Dermis microvascular lymphatic vessel endothelial cell (primary cell): Measurements from ENCODE around the gene UNC119B. TPM values are rescaled to one million over a fixed set of nuclear protein-coding genes. Genes with fewer than 3 reads are reported as not detected.

Source experiments
- DNase-seq, 2 donors: peaks; one replicate each; pipeline versions ENCODE4 v3.0.0 to v3.0.0-alpha.2; 2010; ENCODE audit warnings: low read depth in 2 of 2
- total RNA-seq: library from RNA; depleted of rRNA; stranded (reverse); fragments of >200 nt; gene quantifications from 2 replicates; pipeline ENCODE4 v1.2.1, GENCODE V29; 2014

The UNC119B gene
- total RNA-seq, 1 donor from 2014 or later = 16.3 TPM

DNA sequence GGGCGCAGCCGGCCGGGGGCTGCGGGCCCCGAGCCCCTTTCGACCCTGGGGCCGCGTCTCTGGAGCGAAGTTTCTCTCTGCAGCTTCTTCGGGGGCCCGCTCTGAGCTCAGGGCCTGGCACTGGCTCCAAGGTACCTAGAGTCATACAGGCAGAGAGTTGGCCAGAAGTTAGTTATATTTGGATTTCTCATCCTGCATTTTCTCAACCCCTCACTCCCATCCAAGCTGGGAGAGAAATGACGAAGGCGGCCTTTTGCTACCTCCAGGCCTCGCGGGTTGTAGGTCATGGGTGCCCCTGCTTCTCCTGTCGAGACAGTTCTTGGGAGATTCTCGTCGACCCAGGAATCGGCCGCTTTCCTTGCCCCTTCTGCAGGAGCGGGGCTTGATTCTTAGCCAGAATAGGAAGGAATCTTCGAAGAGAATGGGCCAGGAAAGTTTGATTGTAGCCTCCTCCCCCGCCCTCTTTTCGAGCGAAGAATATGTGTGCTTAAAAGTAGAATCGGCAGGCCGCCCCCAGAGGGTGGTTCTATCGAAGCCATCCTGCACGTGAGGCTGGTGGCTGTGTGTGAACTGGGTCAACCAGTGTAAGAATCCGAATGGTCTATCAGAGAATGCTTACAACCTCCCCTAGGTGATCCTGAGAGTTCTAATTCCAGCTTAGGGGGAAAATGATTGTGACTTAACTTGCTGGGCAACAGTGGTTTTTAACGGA, 22.5 kb upstream of the UNC119B start:
- DNase-seq = peak in 1 of 2 donors; percentile 57

DNA sequence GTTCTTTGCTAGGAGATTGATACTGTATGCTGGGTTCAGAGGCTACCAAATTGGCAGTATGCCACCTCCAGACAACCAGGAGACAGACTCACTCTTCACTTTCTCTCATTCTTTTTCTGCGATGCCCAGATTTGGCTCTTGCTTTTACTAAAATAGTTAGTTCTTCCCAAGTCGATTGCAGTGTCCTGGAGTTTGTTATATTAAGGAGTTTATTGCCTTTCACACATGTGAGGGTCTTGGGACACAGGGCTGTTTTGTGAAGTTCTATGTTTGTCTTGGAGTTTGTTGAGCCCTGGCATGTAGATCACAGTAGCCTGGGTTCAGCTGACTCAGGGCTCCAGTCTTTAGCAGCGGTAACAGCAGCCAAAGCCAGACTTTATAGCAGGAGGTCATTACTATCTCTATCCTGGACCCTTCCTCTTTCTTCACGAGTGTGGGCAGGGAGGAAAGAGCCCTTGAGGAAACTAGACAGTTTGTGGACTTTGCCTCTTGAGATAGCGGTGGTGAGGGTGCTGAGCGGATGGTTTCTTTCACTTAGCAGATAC, 21.7 kb upstream of the UNC119B start:
- DNase-seq = peak in 1 of 2 donors; percentile 51

DNA sequence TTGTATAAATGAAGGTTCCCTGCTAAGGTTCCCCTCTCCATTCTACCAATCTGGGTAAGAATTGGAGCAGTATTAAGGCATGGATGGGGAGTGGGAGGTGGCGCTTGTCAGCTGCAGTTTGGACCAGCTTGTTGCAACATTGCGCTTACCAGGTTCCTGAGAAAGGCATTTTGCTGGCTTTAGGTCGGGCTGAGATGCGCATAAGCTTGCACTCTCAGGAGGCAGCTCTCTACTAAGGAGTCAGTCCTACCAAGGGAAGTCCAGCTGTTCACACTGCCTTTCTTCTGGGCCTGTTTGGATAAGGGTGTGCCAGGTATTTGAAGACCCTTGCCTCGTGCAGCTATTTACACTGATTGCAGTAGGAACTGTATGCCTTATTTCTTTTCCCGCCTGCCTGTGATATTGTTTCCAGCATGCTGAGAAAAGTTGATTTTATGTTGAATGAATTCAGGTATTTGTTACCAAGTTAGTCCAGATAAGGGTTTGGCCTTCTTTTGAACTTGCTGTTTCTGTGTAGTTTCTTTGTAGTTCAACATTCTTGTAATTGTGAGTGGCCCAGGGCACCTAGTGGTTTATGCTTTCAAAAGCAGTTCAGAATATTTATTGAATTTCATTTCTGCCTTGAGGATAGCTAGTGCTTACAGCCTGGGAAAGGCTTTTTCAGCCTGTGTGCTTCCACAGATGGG, 20.7 kb upstream of the UNC119B start:
- DNase-seq = no peak

DNA sequence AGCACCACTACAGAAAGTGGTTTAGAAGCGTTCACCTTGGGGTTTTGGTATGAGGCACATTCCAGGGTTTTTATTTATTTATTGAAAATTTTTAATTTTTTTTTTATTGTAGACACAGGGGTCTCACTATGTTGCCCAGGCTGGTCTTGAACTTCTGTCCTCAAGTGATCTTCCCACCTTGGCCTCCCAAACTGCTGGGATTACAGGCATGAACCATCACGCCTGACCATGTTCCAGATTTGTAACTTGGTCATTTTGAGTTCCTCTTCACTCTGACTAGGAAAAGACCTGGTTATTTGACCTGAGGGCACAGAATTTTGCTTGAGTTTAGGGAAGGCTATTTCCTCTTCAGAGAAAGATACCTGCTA, 20.2 kb upstream of the UNC119B start:
- no peak for DNase-seq

DNA sequence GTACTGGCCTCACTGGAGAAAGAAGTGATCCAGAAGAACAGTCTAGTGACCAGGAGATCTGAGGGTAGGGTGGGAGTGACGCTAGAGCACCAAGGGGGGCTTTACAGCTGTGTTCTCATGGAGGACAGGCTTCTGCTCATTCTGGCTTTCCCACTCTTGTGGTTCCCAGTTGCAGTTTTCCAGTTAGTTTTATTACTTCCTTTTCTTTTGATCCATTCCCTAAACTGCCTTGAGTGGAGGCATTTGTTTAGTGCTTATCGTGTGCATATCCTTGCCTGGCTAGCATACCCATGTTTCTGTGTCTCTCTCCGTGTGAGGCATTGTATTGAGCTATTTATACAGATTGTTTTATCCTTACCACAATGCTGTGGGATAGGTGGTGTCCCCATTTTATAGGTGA, 19.3 kb upstream of the UNC119B start:
- DNase-seq = no peak

DNA sequence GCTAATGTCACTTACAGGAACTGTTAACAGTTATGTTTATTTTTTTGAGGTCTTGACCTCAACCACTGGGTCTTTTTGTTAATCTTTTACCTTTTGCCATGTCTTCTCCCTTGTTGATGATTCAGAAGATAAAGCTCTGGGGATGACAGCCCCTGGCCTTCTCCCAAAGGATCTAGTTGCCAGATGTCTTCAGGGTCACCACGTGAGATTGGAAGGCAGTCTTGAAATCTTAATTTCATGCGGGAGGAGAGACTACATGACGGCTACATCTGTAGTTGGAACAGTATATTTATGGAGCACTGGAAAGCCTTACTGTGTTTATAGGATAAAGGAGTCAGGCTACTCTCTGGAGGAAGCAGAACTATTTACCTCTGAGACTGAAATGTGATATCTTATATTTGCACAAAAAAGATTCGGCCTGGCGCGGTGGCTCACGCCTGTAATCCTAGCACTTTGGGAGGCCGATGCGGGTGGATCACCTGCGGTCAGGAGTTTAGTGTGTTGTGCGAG, 17.7 kb upstream of the UNC119B start:
- no peak for DNase-seq

DNA sequence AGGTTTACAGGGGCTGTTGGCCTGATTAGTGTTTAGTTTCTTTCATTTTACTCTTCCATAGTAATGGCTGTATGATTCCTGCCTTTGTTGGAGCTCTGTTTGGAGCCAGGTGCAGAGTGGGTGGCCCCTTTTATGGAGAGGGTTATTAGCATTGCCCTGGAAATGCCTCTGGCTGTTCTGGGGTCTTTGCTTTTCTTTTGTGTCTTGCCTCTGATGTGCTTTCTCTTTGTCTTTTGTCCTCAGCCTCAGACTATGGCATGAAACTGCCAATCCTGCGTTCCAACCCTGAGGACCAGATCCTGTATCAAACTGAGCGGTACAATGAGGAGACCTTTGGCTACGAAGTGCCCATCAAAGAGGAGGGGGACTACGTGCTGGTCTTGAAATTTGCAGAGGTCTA, 16.4 kb upstream of the UNC119B start:
- DNase-seq = no peak

DNA sequence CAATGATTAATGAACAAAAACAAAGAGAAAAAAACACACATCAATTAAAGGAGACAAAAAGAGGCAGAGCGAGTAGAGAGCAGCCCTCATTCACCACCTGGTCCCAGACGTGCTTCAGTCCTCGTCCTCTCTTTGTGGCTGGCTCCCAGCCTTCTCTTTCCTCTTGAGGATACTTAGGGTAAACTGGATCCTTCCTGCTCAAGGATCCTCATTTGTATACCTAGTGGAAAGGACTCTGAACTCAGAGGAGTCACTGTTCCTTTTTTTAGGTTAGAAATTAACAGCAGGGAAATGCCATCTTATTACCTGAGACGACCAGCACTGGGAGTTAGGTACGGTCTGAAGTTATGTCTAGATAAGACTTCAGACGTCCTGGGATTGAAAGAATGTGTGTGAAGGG, 13.6 kb upstream of the UNC119B start:
- no peak for DNase-seq

DNA sequence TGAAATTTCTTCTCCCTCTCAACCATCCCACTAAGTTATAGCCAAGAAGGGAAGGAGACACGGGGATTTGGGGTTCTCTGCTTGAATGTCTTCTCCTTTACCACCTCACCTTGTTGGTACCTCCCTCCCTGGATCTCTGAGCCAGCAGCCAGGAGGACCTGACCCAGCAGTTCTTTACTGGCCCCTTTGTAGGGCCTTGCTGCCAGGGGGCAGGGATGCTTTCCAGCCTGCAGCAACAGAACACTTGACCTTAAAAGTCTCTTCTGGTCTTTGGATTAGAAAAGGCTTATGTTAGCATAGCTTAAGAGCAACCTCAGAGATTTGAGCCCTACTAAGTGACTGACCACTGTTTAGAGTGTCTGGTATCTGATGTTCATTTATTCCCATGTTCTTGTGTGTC, 12.9 kb upstream of the UNC119B start:
- no peak for DNase-seq

DNA sequence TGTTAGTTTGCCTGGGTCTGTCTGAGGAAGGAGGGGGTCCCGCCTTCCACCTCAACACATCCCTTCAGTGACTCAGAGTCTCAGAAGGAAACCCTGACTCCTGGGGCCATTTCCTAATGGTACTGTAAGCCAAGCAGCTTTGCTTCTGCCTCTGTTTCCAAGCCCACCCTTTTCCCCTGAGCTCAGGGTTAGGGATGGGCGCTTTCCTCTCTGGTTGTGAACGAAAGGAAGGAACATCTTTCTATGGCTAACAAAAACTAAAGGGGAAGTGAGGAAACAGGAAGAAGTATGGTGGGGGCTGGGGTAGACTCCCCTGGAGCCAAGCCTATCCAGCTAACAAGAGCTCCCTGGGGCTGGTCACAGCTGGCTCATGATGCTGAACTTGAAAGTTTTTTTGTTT, 11.6 kb upstream of the UNC119B start:
- DNase-seq = peak in 1 of 2 donors; percentile 58

DNA sequence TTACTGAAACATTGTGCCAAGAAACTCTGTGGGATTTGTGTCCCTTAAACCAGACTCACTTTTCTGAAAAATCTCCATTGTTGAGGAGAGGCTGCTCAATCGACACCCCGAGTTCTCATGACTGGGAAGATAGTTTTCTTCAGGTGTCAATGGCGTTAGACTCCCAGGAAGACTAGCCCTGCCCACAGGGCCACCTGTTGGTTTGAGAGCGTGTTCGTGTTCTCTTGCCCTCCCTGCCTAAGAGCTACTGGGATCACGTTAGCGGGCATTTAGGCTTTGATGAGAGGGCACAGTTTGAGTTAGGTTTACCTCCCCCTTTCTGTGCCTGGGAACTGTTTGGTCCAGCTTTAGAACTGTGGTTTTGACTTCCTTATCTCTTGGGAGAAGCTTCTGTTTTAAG, 10.7 kb upstream of the UNC119B start:
- DNase-seq = no peak

DNA sequence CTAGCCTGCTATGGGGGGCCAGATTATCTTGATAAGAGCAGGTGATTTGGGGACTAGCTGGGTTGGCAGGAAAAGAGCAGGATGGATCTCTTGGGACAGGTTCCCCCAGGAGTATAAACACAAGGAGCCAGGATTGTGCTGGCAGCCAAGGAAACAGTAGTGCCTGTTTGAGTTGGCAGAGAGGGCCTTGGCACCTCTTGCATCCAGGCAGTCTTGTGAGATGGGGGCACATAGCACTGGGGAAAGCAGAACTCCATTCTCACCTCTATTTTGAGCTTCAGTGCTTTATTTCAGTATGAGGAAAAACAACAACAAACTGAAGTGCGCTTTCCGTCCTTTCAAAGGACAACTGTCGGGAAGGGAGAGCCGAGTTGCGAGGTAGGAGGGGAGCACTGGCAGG, 9.4 kb upstream of the UNC119B start:
- no peak for DNase-seq

DNA sequence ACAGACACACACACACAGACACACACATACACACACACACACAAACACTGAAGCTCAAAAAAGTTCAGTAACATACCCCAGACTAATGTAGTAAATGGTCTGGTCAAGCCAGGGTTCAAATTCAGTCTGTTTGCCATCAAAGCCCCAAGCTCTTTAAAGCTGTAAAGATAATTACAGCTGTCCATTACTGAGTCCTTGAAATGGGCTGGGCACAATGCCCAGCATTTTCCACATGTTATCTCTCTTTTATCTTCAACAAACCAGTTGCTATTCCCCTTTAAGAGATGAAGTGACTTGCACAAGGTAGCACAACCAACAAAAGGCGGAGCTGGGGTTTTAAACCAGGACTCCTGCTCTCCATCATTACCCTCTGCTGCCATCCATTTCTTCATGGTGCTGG, 7.6 kb upstream of the UNC119B start:
- no peak for DNase-seq

DNA sequence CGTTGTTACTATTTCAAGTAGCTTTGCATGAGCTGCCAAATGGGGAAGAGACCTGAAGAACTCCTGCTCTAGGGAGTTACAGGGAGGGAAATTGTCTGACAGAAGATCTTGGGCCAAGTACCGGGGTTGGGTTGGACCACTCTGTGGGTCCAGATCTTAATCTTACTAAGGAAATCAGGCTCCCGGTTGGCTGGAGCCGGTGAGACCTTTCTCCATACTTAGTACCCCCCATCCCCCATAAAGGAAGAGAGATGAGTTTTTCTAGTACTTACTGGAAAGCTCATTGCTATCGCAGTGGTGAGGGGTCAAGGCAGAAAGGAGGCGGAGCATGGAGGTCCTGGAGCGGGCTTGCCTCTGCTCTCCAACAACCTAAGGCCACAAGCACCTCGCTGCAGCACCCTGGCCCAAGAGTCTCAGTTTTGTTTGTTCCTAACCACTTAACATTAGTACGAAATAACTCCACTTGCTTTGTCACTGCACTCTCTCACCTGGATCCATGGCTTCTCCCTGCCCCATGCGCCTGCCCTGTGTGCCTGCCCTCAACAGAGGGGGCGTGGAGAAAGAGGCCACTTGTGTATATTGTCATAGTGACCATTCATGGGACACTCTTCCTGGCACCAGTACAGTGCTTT, 6.8 kb upstream of the UNC119B start:
- DNase-seq = no peak

DNA sequence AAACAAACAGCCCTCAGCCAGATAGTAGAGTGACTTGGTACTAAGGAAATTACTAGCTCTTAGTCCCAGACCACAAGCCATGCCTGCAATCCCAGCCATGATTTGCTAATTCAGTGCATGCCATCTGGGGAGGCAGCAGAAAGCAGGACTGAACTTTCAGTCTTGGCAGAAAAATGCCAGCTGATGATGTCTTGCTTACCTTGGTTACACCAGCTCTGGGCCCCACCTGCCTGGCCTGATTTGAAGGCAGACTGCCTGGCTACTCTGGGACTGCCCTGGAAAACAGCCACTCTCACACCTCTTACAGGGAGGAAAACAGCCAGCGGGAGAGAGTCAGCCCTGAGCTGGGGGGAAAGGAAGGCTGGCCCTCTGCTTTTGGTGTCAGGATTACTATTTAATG, 4.6 kb upstream of the UNC119B start:
- no peak for DNase-seq

DNA sequence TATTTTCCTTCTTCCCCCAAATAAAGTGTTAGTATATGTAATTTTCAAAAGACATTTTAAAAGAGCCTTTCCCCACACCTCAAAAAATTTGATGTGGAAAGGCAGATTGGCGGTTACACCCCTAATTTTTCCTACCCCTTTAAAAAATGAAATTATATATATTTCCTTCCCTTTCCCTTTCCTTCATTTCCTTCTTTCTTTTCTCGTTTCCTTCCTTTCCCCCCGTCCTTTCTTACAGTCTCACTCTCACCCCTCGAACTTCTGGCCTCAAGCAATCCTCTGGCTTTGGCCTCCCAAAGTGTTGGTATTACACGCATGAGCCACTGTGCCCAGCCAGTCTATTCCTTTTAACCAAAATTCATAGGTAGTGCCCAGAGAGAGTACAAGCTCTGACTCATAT, 4.2 kb upstream of the UNC119B start:
- DNase-seq = no peak

DNA sequence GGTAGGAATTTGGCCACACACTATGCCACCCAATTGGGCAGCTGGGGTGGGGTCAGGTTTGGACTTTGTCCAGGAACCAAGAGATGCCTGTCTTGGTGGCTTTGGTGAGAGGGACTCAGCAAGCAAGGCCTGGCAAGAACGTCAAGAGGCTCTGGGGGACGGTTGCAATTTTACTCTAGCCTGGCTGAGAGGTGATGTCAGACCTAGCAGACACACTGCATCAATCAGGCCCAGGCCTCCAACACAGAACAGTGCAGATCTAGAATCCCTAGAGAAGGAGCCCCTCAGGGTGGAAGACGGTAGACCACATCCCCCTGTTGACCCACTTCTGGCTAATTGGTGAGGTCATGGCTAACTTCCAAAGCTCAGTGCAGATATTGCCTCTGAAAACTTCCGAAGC, 1.6 kb upstream of the UNC119B start:
- DNase-seq = no peak

DNA sequence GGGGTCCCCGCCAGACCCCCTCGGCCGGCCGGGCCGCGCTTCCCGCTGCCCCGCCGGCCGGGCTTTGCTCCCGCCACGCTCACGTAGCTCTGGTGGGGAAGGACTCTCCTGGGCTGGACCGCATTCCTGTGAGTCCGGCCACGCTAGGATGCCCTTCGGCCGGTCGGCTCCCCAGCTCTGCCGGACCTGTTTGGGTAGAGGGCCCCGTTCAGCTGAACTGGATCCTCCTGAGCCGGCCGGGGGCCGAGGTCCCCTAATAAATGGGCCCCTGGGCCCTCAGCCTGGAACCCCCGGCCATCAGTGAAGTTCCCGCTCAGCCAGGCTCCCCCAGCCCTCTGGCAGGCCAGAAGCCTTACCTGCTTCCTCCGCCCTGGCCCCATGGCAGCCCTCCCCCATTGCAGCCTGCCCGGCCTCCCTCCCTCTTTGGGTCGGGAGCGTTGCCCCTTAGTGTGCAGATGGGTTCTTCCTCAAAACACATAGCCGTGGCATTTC, 593 bp downstream of the UNC119B start:
- peak in 1 of 2 donors; percentile 19 for DNase-seq

DNA sequence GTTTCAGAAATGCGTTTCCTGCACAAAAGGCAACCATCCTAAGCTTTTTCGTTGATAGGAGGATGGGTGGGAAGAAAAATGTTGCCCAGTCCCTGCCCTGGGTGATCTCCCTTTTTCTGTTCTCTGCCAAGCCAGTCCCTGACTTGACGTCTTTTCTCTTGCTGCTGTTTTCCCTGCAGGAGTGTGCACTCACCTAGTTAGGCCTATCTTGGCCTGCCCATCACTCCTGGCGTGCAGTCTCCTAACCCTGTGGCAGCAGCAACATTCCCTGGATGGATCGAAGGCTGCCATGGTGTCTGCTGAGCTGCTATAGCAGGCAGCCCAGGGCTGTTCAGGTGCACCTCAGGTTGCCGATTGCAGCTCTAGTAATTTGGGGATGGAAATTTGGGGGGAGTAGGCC, 1.2 kb downstream of the UNC119B start:
- DNase-seq = no peak

DNA sequence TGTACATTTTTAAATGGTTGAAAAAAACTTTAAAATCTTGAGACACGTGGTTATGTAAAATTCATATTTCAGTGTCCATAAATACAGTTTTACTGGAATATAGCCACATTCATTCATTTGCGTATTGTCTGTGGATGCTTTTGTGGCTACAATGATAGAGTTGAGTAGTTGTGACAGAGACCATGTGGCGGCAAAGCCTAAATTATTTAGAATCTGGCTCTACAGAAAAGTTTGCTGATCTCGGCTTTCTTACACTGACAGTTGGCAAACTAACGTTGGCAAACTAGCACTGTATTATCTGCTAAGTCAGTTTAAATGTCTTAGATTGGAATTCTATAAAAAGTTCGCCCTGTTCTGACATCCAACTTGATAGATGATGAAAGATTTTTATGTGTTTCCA, 2.4 kb downstream of the UNC119B start:
- DNase-seq = no peak

DNA sequence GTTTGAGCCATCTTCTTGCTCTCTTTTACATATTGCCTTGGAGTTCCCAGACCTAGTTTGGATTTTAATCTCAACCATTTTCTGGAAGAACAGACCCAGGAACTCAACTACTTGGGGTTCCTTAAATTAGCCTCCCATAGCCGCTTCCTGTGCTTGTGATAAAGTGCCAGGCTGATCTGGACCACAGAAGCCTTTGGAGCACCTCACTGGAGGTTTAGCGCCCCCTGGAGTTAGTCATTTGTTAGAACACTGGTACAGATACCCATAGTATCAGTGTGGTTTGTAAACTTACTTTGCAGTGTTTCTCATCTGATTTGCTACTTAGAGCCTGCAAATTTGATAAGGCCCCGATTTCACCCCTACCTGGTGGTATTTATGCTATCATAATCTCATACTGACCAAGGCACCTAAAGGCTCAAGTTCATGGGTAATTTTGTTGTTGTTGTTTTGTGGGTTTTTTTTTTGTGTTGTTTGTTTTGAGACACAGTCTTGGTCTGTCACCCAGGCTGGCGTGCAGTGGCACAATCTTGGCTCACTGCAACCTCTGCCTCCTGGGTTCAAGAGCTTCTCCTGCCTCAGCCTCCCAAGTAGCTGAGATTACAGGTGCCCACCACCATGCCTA, 3.7 kb downstream of the UNC119B start:
- DNase-seq = peak; percentile 68 to 84

DNA sequence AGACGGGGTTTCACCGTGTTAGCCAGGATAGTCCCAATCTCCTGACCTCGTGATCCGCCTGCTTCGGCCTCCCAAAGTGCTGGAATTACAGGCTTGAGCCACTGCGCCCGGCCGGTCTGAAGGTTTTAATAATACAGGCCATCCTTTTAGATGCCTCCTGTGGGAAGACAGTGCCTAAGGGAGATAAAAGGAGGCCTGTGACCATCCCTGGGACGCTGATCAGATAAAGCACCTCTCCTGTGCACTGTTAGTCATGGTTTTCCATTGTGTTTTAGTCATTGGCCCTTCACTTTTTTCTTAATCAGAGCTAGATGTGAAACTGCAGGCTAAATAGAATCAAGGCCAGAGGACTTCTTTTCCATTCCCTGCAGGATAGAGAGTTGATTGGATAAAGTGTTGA, 7.8 kb downstream of the UNC119B start:
- no peak for DNase-seq
